GM18502 (cell line): Measurements from ENCODE around the gene EEF1AKMT3.

ENCODE experiments used
- ATAC-seq: cut with Tn5 transposase; IDR thresholded peaks from one replicate; pipeline ENCODE4 v1.9.1; 2021; ENCODE audit warnings: mild to moderate bottlenecking; ENCODE audit not compliant: unreplicated experiment, poor library complexity

The EEF1AKMT3 gene

GRCh38 chr12:57734591-57734990, 37.8 kb upstream of the EEF1AKMT3 start:
- ATAC-seq, result no peak

- no peak for ATAC-seq
These were observed 37.1 kb upstream of the EEF1AKMT3 start for GRCh38 chr12:57735198-57735855.

- ATAC-seq, result no peak
These were observed 36.3 kb upstream of the EEF1AKMT3 start for GRCh38 chr12:57735952-57736740.

- no peak for ATAC-seq
These were observed 35.5 kb upstream of the EEF1AKMT3 start for GRCh38 chr12:57736741-57737466.

GRCh38 chr12:57737467-57738460, 34.6 kb upstream of the EEF1AKMT3 start:
- no peak for ATAC-seq

GRCh38 chr12:57738661-57739237, 33.7 kb upstream of the EEF1AKMT3 start, which contains the start of gene AGAP2:
Gene AGAP2, minus strand, starts transcription at chr12:57738742. Its CDS starts 496 bp downstream, at chr12:57738246.
- ATAC-seq, result no peak

GRCh38 chr12:57739387-57739786, 33.0 kb upstream of the EEF1AKMT3 start:
- no peak for ATAC-seq

GRCh38 chr12:57739914-57740538, 32.4 kb upstream of the EEF1AKMT3 start:
- no peak for ATAC-seq

GRCh38 chr12:57740656-57741412, 31.6 kb upstream of the EEF1AKMT3 start:
- peak; percentile 61 for ATAC-seq

GRCh38 chr12:57741413-57741789, 31.0 kb upstream of the EEF1AKMT3 start:
- ATAC-seq, result no peak

GRCh38 chr12:57741844-57742738, 30.3 kb upstream of the EEF1AKMT3 start:
- ATAC-seq, result peak; percentile 56

GRCh38 chr12:57743769-57744168, 28.6 kb upstream of the EEF1AKMT3 start:
- no peak for ATAC-seq

- ATAC-seq, result peak; percentile 42
These were observed 28.1 kb upstream of the EEF1AKMT3 start for GRCh38 chr12:57744194-57744776.

GRCh38 chr12:57744777-57745484, 27.5 kb upstream of the EEF1AKMT3 start, which contains the start of gene TSPAN31:
Gene TSPAN31, plus strand, starts transcription at chr12:57745039. Its CDS starts 116 bp downstream, at chr12:57745155.
- ATAC-seq, result peak; percentile 79

GRCh38 chr12:57745485-57745881, 26.9 kb upstream of the EEF1AKMT3 start:
- ATAC-seq, result no peak

GRCh38 chr12:57746025-57746424, 26.4 kb upstream of the EEF1AKMT3 start:
- no peak for ATAC-seq
